HG03175 (cell line): Measurements from ENCODE around the gene SMAD2.
"Not testable (repeated sequence)": the region's sequence is repeated elsewhere in the genome, so short reads cannot be mapped to it uniquely, and the experiment has no call there.

Experiments used
- ATAC-seq: cut with Tn5 transposase; IDR thresholded peaks from one replicate; pipeline ENCODE4 v1.9.1; 2021; ENCODE audit warnings: mild to moderate bottlenecking, moderate library complexity; ENCODE audit not compliant: unreplicated experiment

The SMAD2 gene

GRCh38 chr18:47847635-47848034 lies 82.8 kb downstream of the SMAD2 start:
- no peak for ATAC-seq

- ATAC-seq: no peak
These were observed 84.0 kb downstream of the SMAD2 start for GRCh38 chr18:47846431-47846830.

- no peak for ATAC-seq
These were observed 85.5 kb downstream of the SMAD2 start for GRCh38 chr18:47844828-47845498.

GRCh38 chr18:47842836-47843235 lies 87.6 kb downstream of the SMAD2 start:
- no peak for ATAC-seq

GRCh38 chr18:47838396-47838795 lies 92.1 kb downstream of the SMAD2 start:
- ATAC-seq: no peak

- no peak for ATAC-seq
These were observed 98.1 kb downstream of the SMAD2 start for GRCh38 chr18:47832348-47832747.

- ATAC-seq: no peak
These were observed 99.1 kb downstream of the SMAD2 start for GRCh38 chr18:47831351-47831750.

GRCh38 chr18:47830772-47831171 lies 99.7 kb downstream of the SMAD2 start:
- no peak for ATAC-seq

GRCh38 chr18:47829831-47830230 lies 100.6 kb downstream of the SMAD2 start:
- ATAC-seq: no peak

GRCh38 chr18:47828031-47828430 lies 102.4 kb downstream of the SMAD2 start:
- ATAC-seq: not testable (repeated sequence)

- no peak for ATAC-seq
These were observed 104.0 kb downstream of the SMAD2 start for GRCh38 chr18:47826157-47827074.

GRCh38 chr18:47821314-47821713 lies 109.1 kb downstream of the SMAD2 start:
- ATAC-seq: no peak

- no peak for ATAC-seq
These were observed 112.7 kb downstream of the SMAD2 start for GRCh38 chr18:47817795-47818077.

GRCh38 chr18:47817017-47817794 lies 113.3 kb downstream of the SMAD2 start:
- ATAC-seq: no peak

GRCh38 chr18:47815486-47816270 lies 114.8 kb downstream of the SMAD2 start:
- no peak for ATAC-seq

GRCh38 chr18:47809420-47809819 lies 121.0 kb downstream of the SMAD2 start:
- ATAC-seq: no peak

GRCh38 chr18:47802802-47803201 lies 127.7 kb downstream of the SMAD2 start:
- ATAC-seq: no peak

GRCh38 chr18:47801817-47802216 lies 128.6 kb downstream of the SMAD2 start:
- no peak for ATAC-seq

- ATAC-seq: no peak
These were observed 129.7 kb downstream of the SMAD2 start for GRCh38 chr18:47800756-47801155.

GRCh38 chr18:47800248-47800647 lies 130.2 kb downstream of the SMAD2 start:
- no peak for ATAC-seq

- no peak for ATAC-seq
These were observed 131.1 kb downstream of the SMAD2 start for GRCh38 chr18:47799376-47799775.
